Putamen (tissue), 1 donor: ENCODE results near the gene NCKAP5.

Experiments
- DNase-seq: peaks from one replicate; pipeline ENCODE4 v3.0.0-alpha.2; 2016; ENCODE audit warnings: low spot score

NCKAP5 gene

GRCh38 chr2:133574186-133574585 lies 5.9 kb upstream of the NCKAP5 start:
- DNase-seq = no peak

GRCh38 chr2:133573491-133574162 lies 5.4 kb upstream of the NCKAP5 start:
- no peak for DNase-seq

- DNase-seq = no peak
Observed at GRCh38 chr2:133571249-133571648, 3.0 kb upstream of the NCKAP5 start.

GRCh38 chr2:133570542-133570941 lies 2.3 kb upstream of the NCKAP5 start:
- no peak for DNase-seq

GRCh38 chr2:133569286-133569830 lies 1.1 kb upstream of the NCKAP5 start:
- DNase-seq = no peak

GRCh38 chr2:133568598-133568997 lies 335 bp upstream of the NCKAP5 start:
- DNase-seq = no peak

GRCh38 chr2:133562558-133562957 lies 5.7 kb downstream of the NCKAP5 start:
- DNase-seq = no peak

- DNase-seq = peak; percentile 71
Observed at GRCh38 chr2:133561045-133561852, 7.0 kb downstream of the NCKAP5 start.

- no peak for DNase-seq
Observed at GRCh38 chr2:133557614-133558013, 10.6 kb downstream of the NCKAP5 start.

GRCh38 chr2:133553838-133554408 lies 14.3 kb downstream of the NCKAP5 start:
- DNase-seq = no peak

GRCh38 chr2:133553251-133553650 lies 15.0 kb downstream of the NCKAP5 start:
- DNase-seq = no peak

GRCh38 chr2:133552821-133553220 lies 15.4 kb downstream of the NCKAP5 start:
- DNase-seq = no peak

GRCh38 chr2:133541797-133542196 lies 26.5 kb downstream of the NCKAP5 start:
- no peak for DNase-seq

- no peak for DNase-seq
Observed at GRCh38 chr2:133541376-133541775, 26.9 kb downstream of the NCKAP5 start.

GRCh38 chr2:133532919-133533318 lies 35.3 kb downstream of the NCKAP5 start:
- no peak for DNase-seq

- no peak for DNase-seq
Observed at GRCh38 chr2:133531382-133531781, 36.9 kb downstream of the NCKAP5 start.

GRCh38 chr2:133530645-133531044 lies 37.6 kb downstream of the NCKAP5 start:
- no peak for DNase-seq

GRCh38 chr2:133526530-133527300 lies 41.5 kb downstream of the NCKAP5 start:
- DNase-seq = no peak

- no peak for DNase-seq
Observed at GRCh38 chr2:133525613-133526529, 42.4 kb downstream of the NCKAP5 start.

GRCh38 chr2:133525090-133525489 lies 43.2 kb downstream of the NCKAP5 start:
- no peak for DNase-seq

- no peak for DNase-seq
Observed at GRCh38 chr2:133523406-133523805, 44.9 kb downstream of the NCKAP5 start.
